Smooth muscle cell (in vitro differentiated cells): ENCODE measurements around the gene RADX. TPM values are rescaled to one million over a fixed set of nuclear protein-coding genes. Genes with fewer than 3 reads are reported as not detected.
"Not testable (repeated sequence)": the region's sequence is repeated elsewhere in the genome, so short reads cannot be mapped to it uniquely, and the experiment has no call there.

ENCODE experiments used
- DNase-seq: peaks from one replicate; lab custom pipeline; 2025; ENCODE audit not compliant: unreplicated experiment; lab: John Stamatoyannopoulos, UW
- H2AFZ ChIP-seq: fragments of 200-600 bp; sonication (generic); 2 replicates; pipeline ENCODE4 v1.6.0; 2016; ENCODE audit warnings: antibody characterized with exemption, low read depth, mild to moderate bottlenecking
- H3F3A ChIP-seq: fragments of 200-600 bp; sonication (generic); 2 replicates; pipeline ENCODE4 v1.6.0; 2017; ENCODE audit warnings: antibody characterized with exemption, low read depth
- H3K27ac ChIP-seq: fragments of 200-600 bp; sonication (generic); 2 replicates; pipeline ENCODE4 v1.5.1; 2016; ENCODE audit warnings: low read depth, mild to moderate bottlenecking
- H3K27me3 ChIP-seq: fragments of 200-600 bp; sonication (generic); 2 replicates; pipeline ENCODE4 v1.6.1; 2016; ENCODE audit warnings: low read depth, mild to moderate bottlenecking
- H3K36me3 ChIP-seq: fragments of 200-600 bp; sonication (generic); 2 replicates; pipeline ENCODE4 v1.5.1; 2016; ENCODE audit warnings: low read depth
- H3K4me1 ChIP-seq: fragments of 200-600 bp; sonication (generic); 2 replicates; pipeline ENCODE4 v1.5.1; 2016; ENCODE audit warnings: low read depth
- H3K4me2 ChIP-seq: fragments of 200-600 bp; sonication (generic); 2 replicates; pipeline ENCODE4 v1.6.0; 2016; ENCODE audit warnings: mild to moderate bottlenecking
- H3K4me3 ChIP-seq: fragments of 200-600 bp; sonication (generic); 2 replicates; pipeline ENCODE4 v1.5.1; 2016; ENCODE audit warnings: mild to moderate bottlenecking
- H3K79me2 ChIP-seq: fragments of 200-600 bp; sonication (generic); 2 replicates; pipeline ENCODE4 v1.6.0; 2016; ENCODE audit warnings: low read depth, mild to moderate bottlenecking
- H3K9ac ChIP-seq: fragments of 200-600 bp; sonication (generic); 2 replicates; pipeline ENCODE4 v1.6.0; 2016; ENCODE audit warnings: low read depth
- H3K9me3 ChIP-seq: fragments of 200-600 bp; sonication (generic); replicated peaks from 2 replicates; pipeline ENCODE4 v1.5.1; 2016; ENCODE audit warnings: low read depth
- H4K20me1 ChIP-seq: fragments of 200-600 bp; sonication (generic); 2 replicates; pipeline ENCODE4 v1.6.0; 2016; ENCODE audit warnings: low read depth
- CTCF ChIP-seq: fragments of 200-600 bp; sonication (generic); IDR thresholded peaks from 2 replicates; pipeline ENCODE4 v1.5.1; 2017; ENCODE audit warnings: borderline replicate concordance, mild to moderate bottlenecking, antibody characterized with exemption; ENCODE audit not compliant: insufficient read depth, poor library complexity, severe bottlenecking
- WGBS: methylation state at CpG from one replicate; pipeline ENCODE4 v1.1.7; 2016; ENCODE audit warnings: low lambda C conversion rate; 5-methylcytosine and 5-hydroxymethylcytosine counted together
- polyA plus RNA-seq: library from polyadenylated mRNA; unstranded; fragments of >200 nt; fragmentation: Nextera tagmentation; extraction: Ambion mirVana; gene quantifications from 2 replicates; pipeline ENCODE4 v1.2.1, GENCODE V29; 2016
- total RNA-seq: library from RNA; depleted of rRNA; stranded (reverse); fragments of >200 nt; gene quantifications from 2 replicates; pipeline ENCODE4 v1.2.3, GENCODE V29; 2014

RADX gene
- total and polyA plus RNA-seq, 2 experiments from 2014 or later = 1.3 to 7.2 TPM

DNA sequence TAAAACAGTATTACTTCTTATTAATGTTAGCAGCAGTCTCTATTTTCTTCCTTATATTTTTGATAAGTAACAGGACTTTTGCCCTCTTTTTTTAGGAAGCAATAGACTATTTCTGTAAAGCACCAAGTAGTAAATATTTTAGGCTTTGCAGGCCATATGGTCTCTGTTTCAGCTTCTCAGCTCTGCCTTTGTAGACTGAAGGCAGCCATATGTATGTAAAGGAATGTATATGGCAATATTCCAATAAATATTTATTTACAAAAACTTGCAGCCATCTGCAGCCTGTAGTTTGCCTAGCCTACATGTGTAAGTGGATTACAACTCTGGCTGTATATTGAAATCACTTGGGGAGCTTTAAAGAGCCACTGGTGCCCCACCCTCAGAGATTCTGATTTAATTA lies 15.0 kb downstream of the RADX start:
- H3K79me2 ChIP-seq = no peaks in the 10 kb centered on the region
- DNase-seq = no peak
- H3K36me3 ChIP-seq = no peaks in the 10 kb centered on the region
- no peaks in the 10 kb centered on the region for H3K9me3 ChIP-seq
- no peak for TF ChIP-seq CTCF
- no peak overlapping the region for H3K9ac ChIP-seq
- H3K4me1 ChIP-seq = no peaks in the 10 kb centered on the region
- H3F3A ChIP-seq = no peaks in the 10 kb centered on the region
- no peak overlapping the region for H3K4me3 ChIP-seq
- no peaks in the 10 kb centered on the region for H3K27me3 ChIP-seq
- no peak overlapping the region for H3K4me2 ChIP-seq
- no peaks in the 10 kb centered on the region for H4K20me1 ChIP-seq
- no peak overlapping the region for H2AFZ ChIP-seq
- H3K27ac ChIP-seq = no peak overlapping the region

- H3K27ac ChIP-seq = no peak overlapping the region
- no peaks in the 10 kb centered on the region for H3K79me2 ChIP-seq
- no peaks in the 10 kb centered on the region for H3F3A ChIP-seq
- TF ChIP-seq CTCF = no peak
- no peaks in the 10 kb centered on the region for H3K36me3 ChIP-seq
- no peaks in the 10 kb centered on the region for H3K4me1 ChIP-seq
- no peaks in the 10 kb centered on the region for H3K9me3 ChIP-seq
- H3K4me2 ChIP-seq = no peak overlapping the region
- no peak overlapping the region for H2AFZ ChIP-seq
- H3K9ac ChIP-seq = no peak overlapping the region
- no peak overlapping the region for H3K4me3 ChIP-seq
- H3K27me3 ChIP-seq = no peaks in the 10 kb centered on the region
- no peak for DNase-seq
- H4K20me1 ChIP-seq = no peaks in the 10 kb centered on the region
Measured at GRCh38 chrX:106631615-106632014, 19.8 kb downstream of the RADX start.

DNA sequence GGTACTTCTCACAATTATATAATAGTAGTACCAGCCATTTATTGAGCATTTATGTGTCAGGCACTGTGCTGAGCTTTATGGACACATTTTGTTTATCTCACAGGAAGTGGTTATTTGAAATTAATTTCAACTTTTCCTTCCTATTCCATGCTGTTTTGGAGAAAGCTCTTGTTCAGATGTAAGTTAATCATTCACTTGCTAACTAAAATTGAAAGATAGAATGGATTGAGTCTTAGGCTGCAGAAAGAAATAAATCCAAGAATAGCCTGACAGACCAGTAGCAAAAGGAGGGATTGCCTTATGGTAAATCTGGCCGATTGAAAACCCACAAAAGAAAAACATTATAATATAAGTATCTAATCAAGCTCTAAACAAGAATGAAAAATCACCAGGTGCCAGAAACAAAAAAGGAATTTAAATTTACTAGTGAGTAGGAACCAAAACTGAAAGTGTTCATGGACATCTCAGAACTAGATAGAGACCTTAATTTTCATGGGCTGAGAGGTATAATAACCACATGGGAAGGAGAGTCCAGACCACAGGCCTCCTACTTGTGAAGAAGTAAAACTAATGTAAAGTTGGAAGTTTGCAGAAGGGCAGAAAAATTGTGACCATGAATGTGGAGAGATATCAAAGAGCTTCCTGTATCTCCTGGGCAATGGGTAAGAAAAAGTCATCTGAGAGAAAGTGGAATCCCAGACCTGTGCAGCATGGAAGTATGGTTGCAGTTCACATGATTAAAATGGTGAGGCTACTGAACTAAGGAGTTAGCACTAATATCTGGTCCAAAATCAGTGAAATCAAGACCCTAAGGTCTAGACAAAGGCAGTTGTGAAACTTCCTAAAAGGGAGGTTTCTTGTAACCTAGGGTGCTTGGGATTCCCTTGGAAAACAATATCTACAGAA lies 38.0 kb downstream of the RADX start:
- H3K27me3 ChIP-seq = no peaks in the 10 kb centered on the region
- H3F3A ChIP-seq = no peaks in the 10 kb centered on the region
- no peak overlapping the region for H3K27ac ChIP-seq
- no peak for DNase-seq
- H3K79me2 ChIP-seq = no peaks in the 10 kb centered on the region
- no peak overlapping the region for H3K4me3 ChIP-seq
- H3K9me3 ChIP-seq = no peaks in the 10 kb centered on the region
- TF ChIP-seq CTCF = no peak
- H3K9ac ChIP-seq = no peak overlapping the region
- no peak overlapping the region for H2AFZ ChIP-seq
- WGBS = 70% methylated on average over 1 of the region's 1 CpG
- H3K36me3 ChIP-seq = no peaks in the 10 kb centered on the region
- no peak overlapping the region for H3K4me2 ChIP-seq
- H4K20me1 ChIP-seq = no peaks in the 10 kb centered on the region
- H3K4me1 ChIP-seq = no peaks in the 10 kb centered on the region

DNA sequence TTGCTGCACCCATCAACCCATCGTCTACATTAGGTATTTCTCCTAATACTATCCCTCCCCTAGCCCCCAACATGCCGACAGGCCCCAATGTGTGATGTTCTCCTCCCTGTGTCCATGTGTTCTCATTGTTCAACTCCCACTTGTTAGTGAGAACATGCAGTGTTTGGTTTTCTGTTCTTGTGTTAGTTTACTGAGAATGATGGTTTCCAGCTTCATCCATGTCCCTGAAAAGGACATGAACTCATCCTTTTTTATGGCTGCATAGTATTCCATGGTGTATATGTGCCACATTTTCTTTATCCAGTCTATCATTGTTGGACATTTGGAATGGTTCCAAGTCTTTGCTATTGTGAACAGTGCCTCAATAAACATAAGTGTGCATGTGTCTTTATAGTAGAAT lies 41.8 kb downstream of the RADX start:
- not testable (repeated sequence) for H3K9ac ChIP-seq, H4K20me1 ChIP-seq, H3K4me1 ChIP-seq, H3K27me3 ChIP-seq, H3F3A ChIP-seq, H2AFZ ChIP-seq, H3K36me3 ChIP-seq, H3K9me3 ChIP-seq, H3K4me3 ChIP-seq, DNase-seq, H3K4me2 ChIP-seq, H3K79me2 ChIP-seq, H3K27ac ChIP-seq
- WGBS = 73% methylated on average over 2 of the region's 2 CpGs
